Lower leg skin (tissue), 4 donors: ENCODE measurements around the gene HSDL1. TPM values are rescaled to one million over a fixed set of nuclear protein-coding genes. Genes with fewer than 3 reads are reported as not detected.

Experiments used
- DNase-seq, 2 donors: peaks; one replicate each; pipeline ENCODE4 v3.0.0-alpha.2; 2019; ENCODE audit warnings: low spot score in 2 of 2
- H3K4me3 ChIP-seq: fragments of 200-600 bp; sonication (generic); 2 replicates; pipeline ENCODE4 v1.5.1; 2017; ENCODE audit warnings: mild to moderate bottlenecking, low read depth; ENCODE audit not compliant: poor library complexity, severe bottlenecking
- POLR2A ChIP-seq, 2 donors: fragments of 450-650 bp; IDR thresholded peaks; one replicate each; pipeline ENCODE4 v1.6.1; 2016 to 2017; ENCODE audit warnings: antibody characterized with exemption in 2 of 2, mild to moderate bottlenecking in 1 of 2, moderate library complexity in 1 of 2
- WGBS, 2 donors: methylation state at CpG; one replicate each; pipeline ENCODE4 v1.1.5; 2018; 5-methylcytosine and 5-hydroxymethylcytosine counted together
- intact Hi-C: fragments of 100-400 bp; cut with DNase I; formaldehyde crosslinking; loops from one replicate; pipeline ENCODE4 v1.15.0; 2023; ENCODE audit warnings: low total_unique reads
- total RNA-seq, 4 donors: library from RNA; depleted of rRNA; stranded (reverse); fragments of >200 nt; gene quantifications; one replicate each; pipeline ENCODE4 v1.1.0, GENCODE V29; 2016
- TF ChIP-seq, protein P1 (sequence below), 3 donors: fragments of 450-650 bp; IDR thresholded peaks; one replicate each; pipeline ENCODE4 v1.5.1; 2016; ENCODE audit warnings: antibody characterized with exemption in 3 of 3, mild to moderate bottlenecking in 3 of 3, moderate library complexity in 2 of 3

HSDL1 gene
- total RNA-seq, 4 donors from 2014 or later, result 8.0 to 14.2 (median 12.0) TPM

DNA sequence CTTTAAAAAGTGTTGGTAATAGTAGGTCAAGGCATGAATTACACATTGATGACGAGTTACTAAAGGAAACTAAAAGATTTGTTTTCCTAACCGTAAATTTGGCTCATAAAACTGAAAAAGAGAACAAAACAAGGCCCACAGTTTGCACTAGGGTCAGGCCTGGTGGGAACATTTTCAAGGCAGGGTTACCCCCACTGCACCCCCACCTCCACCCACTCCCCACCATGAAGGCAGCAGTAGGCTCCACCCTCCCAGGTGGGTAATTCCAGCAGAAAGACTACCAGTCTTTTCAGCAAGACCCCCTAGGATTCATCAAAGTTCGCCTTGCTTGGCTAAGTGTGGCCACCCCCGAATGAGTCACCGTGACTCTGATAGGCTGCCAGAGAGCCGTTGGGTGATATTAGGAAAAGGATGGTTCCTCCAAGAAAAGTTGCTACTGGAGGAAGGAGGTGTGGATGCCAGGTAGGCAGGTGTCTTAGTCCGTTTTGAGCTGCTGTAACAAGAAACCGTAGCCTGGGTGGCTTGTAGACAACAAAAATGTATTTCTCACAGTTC lies 8.8 kb upstream of the HSDL1 start:
- intact Hi-C loops, result no loop called here
- H3K4me3 ChIP-seq, result no peak overlapping the region
- TF ChIP-seq, protein P1, sequence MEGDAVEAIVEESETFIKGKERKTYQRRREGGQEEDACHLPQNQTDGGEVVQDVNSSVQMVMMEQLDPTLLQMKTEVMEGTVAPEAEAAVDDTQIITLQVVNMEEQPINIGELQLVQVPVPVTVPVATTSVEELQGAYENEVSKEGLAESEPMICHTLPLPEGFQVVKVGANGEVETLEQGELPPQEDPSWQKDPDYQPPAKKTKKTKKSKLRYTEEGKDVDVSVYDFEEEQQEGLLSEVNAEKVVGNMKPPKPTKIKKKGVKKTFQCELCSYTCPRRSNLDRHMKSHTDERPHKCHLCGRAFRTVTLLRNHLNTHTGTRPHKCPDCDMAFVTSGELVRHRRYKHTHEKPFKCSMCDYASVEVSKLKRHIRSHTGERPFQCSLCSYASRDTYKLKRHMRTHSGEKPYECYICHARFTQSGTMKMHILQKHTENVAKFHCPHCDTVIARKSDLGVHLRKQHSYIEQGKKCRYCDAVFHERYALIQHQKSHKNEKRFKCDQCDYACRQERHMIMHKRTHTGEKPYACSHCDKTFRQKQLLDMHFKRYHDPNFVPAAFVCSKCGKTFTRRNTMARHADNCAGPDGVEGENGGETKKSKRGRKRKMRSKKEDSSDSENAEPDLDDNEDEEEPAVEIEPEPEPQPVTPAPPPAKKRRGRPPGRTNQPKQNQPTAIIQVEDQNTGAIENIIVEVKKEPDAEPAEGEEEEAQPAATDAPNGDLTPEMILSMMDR (IDR thresholded peaks at IDR 0.05), result no peak
- no peak for TF ChIP-seq POLR2A (IDR thresholded peaks at IDR 0.05)
- peak in 1 of 2 donors; percentile 34 for DNase-seq
- WGBS, 2 donors, result 62 to 63% methylated on average over 8 of the region's 8 CpGs

DNA sequence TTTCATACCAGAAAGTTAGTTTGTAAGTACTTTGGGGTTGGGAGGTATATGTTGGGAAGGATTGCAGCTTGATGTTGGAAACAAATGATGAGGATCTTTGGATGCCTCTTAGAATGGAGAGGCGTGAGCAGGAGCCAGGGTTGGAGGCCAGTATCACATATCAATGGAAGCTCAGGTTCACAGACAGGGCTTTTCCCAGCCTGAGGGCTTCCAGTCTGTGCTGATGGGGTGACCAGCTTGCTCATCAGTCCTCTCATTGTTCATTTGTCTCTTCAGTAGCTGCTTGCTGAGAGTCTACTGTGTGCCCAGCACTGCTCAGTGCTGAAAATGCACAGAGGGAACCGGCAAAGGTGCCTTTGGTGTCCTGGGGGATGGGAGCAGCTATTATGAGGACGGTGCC lies 5.9 kb upstream of the HSDL1 start:
- intact Hi-C loops, result no loop called here

DNA sequence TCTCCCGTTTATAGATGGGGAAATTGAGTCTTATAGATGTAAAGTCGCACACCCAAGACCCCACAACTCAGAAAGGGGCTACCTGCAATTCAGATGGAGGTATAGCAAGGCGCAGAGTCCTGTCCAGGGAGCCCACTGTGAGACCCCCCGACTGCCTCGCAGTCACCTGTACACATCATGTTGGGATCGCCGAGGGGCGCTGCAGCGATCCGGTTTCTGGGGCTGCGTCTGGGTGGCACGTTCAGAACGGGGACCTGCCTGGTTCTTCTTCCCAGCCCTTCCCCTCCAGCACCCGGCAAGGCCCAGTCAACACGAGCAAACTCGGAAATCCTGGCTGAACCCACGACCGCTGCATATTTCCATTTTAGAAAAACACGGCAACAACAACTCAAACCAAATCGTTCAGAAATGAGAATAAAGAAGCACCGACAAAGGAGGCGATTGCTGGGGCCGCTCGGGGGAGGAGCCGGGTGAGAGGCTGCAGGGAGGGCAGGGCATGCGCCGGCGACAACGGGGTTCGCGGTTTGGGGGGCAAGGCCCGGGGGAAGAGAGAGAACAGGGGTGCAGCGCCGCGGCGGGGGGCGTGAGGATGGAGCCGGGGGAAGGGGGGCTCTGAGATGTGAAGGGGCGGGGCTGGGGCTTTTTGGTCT lies 643 bp downstream of the HSDL1 start:
- peak overlapping the region; percentile 82 for H3K4me3 ChIP-seq
- WGBS, 2 donors, result 1% methylated on average over 37 to 39 of the region's 39 CpGs
- peak in 1 of 2 donors; percentile 89 for DNase-seq
- intact Hi-C loops, result no loop called here
- no peak for TF ChIP-seq POLR2A (IDR thresholded peaks at IDR 0.05)
- TF ChIP-seq, protein P1 (IDR thresholded peaks at IDR 0.05), result no peak

More for the DNA sequence above, 5.9 kb upstream of the HSDL1 start:
- WGBS, 2 donors, result 51 to 85% methylated on average over 3 of the region's 3 CpGs
- no peak for DNase-seq
- TF ChIP-seq, protein P1 (IDR thresholded peaks at IDR 0.05), result no peak
- TF ChIP-seq POLR2A (IDR thresholded peaks at IDR 0.05), result no peak
- no peak overlapping the region for H3K4me3 ChIP-seq

DNA sequence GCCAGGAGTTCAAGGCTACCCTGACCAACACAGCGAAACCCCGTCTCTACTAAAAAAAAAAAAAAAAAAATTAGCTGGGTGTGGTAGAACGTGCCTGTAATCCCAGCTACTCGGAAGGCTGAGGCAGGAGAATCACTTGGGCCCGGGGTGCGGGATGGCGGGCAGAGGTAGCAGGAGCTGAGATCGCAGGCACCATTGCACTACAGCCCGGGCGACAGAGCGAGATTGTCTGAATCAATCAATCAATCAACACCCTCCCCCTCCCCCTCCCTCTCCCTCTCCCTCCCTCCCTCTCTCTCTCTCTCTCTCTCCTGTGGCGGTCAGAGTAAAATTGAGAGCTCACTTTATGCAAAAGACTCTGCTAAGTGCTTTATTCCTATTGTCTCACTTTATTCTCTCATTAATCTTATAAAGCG lies 1.2 kb downstream of the HSDL1 start:
- WGBS, 2 donors, result 17 to 20% methylated on average over 13 of the region's 13 CpGs
- intact Hi-C loops, result no loop called here
- no peak for DNase-seq
- H3K4me3 ChIP-seq, result peak overlapping the region; percentile 82
- TF ChIP-seq, protein P1 (IDR thresholded peaks at IDR 0.05), result no peak
- no peak for TF ChIP-seq POLR2A (IDR thresholded peaks at IDR 0.05)

DNA sequence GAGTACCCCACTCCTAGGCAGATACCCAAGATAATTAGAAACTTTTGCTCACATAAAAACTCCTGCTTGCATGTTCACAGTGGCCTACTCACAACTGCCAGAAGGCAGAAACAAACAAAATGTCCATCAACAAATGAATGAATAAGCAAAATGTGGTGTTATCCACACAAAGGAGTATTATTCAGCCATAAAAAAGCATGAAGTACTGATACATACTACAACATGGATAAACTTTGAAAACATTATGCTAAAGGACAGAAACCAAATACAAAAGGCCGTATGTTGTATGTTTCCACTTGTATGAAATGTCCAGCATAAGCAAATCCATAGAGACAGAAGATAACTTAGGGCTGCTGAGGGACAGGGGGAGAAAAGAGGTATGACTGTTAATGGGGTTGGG lies 1.9 kb downstream of the HSDL1 start:
- no peak for DNase-seq
- 93 to 95% methylated on average over 1 of the region's 1 CpG for WGBS, 2 donors
- intact Hi-C loops, result no loop called here
- H3K4me3 ChIP-seq, result no peak overlapping the region
- TF ChIP-seq, protein P1 (IDR thresholded peaks at IDR 0.05), result no peak
- no peak for TF ChIP-seq POLR2A (IDR thresholded peaks at IDR 0.05)
